ENCODE measurements around the gene IHH.

Gene IHH

DNA sequence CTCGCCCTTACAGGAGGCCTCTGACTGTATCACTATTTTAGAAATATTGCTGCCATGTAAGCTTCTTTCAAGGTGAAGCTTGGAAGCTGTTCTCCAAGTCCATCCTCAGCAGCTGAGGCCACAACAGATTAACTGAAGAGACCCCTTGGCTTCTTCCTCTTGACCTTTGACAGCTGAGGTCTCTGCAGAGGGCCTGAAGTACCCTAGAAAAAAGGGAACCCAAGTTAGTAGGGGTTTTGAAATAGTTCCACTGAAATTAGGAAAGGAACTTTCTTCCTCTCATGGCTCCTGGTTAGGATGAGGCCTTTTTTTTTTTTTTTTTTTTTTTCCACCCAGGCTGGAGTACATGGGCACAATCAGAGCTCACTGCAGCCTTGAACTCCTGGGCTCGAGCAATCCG, 15.5 kb upstream of the IHH start:
- DNase-seq (ENCODE audit: low read depth in 2 of 2) = no peak

DNA sequence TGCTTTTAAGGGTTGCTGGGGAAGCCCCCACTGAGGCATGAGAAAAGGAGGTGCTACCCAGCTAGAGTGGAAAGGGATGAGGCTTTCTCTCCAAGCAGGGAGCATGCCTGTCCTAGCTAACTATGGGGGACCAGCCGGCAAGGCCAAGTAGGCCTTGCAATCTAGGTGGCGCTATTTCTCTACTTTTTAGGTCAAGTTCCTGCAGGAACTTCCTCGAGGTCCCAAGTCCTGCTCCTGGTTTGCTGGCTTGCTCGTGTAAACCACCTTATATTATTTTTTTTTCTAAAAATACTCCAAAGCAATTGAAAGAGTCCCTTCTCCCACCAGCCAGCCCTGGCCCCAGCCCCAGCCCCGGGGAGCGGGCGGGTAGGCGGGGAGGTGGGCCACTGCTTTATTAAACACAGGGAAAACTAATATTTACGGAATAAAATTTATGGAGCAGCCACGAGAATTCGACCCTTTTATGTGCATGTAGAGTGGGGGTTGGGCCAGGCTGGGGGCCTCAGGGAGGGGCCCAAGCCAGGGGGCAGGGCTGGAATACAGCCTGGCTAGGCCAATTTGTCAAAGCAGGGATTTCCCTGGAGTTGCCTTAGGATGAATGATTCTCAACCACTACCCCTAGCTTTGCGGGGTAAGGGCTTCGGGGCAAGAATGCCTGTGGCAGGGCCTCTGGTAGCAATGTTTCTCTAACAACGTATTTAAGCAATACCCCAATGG, 12.8 kb upstream of the IHH start:
- no peak for DNase-seq (ENCODE audit: low read depth in 2 of 2)

DNA sequence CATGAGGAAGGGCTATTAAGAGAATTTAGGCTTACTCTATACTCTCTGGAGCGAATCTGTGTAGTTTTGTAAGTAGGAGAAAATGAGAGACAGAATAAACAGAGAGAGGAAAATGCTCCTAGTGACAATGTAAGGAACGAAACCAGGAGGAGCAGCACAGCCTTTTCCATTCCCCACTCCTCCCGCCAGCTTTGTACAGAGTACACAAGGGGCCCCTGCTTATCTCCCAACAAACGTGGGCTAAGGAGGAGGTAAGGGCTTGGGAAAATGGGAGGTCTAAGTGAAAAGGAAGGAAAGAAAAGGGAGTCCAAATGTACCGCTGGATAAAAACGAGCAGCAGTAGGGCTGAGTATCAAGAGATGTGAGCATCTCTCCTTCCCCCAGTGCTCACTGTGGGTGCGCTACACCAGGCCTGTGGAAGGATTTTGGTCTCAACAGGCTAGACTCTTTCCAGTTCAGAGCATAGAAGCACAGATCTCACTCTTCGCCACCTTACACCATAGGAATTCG, 12.1 kb upstream of the IHH start:
- no peak for DNase-seq (ENCODE audit: low read depth in 2 of 2)

DNA sequence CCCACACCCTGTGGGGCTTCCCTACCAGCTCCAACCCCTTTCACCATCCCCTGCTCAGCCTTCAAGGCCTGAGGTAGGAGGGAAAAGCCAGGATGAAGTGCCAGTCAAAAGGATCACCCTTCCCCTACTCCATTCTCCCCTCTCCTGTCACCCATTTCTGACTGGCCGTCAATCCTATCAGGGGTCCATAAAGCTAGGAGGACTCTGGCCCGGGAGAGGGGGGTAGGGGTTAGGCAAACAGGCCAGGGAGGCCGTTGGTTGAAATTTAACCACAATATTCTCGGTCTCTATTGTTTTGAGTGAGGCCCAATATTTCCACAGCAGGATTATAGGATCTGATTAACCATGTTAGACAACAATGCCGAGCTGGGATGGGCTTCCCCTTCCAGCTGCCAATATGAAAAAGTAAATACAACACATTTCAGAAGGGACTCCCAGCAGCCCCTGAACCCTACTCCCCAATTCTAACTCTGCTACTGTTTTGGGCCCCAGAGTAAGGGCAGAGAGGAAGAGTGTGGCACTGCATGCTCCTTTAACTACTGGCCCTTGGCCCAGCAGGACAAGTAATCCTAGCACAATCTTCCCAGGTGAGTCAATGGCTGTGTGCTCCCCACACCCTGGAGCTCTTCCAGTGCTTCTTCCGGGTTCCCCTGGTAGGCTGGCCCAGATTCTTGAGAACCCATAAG, 10.6 kb upstream of the IHH start:
- no peak for DNase-seq (ENCODE audit: low read depth in 2 of 2)

DNA sequence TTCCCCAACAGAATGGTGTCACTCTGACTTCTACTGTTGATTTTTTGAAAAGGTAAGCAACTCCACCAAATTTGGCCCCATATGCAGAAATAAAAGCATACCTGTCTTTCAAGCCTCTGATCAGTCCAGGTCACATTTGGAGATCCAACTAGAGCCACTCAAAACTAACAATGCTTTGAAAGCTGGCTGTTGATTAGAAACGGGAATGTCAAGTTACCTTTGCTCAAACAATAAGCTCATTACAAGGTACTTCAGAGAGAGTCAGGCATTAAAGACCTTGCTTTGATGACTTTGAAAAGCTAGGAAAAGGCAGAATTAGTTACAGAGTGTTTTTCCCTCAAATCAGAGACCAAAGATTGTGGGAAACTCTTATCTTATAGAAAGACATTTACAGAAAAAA, 4.8 kb upstream of the IHH start:
- no peak for DNase-seq (ENCODE audit: low read depth in 2 of 2)

DNA sequence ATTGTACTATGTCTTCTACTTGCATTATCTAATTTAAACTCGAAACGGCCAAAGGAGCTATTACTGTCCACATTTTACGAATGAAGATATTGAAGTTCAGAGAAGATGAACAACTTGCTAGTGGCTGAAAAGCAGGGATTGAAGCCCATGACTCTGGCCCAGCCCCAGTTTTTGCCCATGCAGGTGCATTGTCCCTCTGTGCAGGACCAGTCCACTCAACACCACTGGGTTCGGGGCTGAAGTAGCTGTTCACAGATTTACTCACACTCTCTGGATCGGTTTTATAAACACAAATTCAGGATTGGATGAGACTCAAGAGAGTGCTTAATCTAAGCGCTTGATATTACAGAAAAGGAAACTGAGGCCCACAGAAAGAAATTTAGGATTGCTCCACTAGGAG, 1.4 kb upstream of the IHH start:
- no peak for DNase-seq (ENCODE audit: low read depth in 2 of 2)

DNA sequence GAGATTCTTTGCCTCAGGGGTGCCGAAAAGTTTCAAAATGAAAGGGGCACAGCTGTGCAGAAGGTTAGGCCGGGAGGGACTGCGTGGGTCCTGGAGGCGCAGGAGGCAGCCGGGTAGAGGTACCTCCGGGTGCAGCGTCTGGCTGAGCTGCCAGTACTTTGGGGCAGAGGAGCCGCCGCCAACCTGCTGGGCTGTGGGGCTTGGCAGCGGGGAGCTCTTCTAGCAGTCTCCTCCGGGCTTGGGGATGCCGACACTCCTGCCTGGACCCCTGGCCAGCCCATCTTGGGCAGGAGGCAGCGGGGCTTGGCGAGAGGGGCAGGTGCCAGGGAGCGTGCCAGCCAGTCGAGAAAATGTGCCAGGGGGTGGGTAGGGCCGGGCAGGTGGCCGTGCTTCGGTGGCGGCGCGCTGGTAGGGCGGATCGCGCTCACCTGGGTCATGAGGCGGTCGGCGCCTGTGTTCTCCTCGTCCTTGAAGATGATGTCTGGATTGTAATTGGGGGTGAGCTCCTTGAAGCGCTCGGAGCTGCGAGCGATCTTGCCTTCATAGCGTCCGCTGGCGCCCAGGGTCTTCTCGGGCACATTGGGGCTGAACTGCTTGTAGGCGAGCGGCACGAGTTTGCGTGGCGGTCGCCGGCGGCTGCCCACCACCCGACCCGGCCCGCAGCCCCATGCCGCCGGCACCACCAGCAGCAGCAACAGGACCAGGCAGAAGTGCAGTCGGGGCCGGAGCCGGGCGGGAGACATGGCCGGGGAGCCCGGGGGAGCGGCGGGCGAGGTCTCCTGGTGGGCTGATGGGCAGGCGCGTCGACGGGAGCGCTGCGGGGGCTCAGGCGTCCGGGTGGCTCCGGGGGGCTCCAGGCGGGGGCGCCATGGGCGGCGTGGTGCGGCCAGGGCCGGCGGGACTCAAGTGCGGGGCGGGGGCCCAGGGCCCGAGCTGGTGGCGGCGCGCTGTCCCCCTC, 717 bp downstream of the IHH start:
- no peak for DNase-seq (ENCODE audit: low read depth in 2 of 2)

DNA sequence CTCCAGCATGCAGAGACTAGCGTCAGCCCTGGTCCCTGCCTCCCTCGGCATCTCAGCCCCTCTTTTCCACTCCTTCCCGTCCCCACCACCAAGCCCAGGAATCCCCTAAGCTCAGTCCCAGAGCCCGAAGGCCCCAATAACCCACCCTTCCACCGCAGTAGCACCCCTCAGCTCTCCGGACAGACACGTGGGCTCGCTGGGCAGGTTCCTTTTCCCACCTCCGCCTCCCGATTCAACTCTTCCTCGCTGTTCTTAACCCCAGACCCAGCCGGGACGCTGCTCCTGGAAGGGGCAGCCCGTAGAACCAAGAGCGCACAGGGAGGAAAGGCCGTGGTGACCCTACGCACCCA, 1.4 kb downstream of the IHH start:
- DNase-seq (ENCODE audit: low read depth in 2 of 2) = no peak

DNA sequence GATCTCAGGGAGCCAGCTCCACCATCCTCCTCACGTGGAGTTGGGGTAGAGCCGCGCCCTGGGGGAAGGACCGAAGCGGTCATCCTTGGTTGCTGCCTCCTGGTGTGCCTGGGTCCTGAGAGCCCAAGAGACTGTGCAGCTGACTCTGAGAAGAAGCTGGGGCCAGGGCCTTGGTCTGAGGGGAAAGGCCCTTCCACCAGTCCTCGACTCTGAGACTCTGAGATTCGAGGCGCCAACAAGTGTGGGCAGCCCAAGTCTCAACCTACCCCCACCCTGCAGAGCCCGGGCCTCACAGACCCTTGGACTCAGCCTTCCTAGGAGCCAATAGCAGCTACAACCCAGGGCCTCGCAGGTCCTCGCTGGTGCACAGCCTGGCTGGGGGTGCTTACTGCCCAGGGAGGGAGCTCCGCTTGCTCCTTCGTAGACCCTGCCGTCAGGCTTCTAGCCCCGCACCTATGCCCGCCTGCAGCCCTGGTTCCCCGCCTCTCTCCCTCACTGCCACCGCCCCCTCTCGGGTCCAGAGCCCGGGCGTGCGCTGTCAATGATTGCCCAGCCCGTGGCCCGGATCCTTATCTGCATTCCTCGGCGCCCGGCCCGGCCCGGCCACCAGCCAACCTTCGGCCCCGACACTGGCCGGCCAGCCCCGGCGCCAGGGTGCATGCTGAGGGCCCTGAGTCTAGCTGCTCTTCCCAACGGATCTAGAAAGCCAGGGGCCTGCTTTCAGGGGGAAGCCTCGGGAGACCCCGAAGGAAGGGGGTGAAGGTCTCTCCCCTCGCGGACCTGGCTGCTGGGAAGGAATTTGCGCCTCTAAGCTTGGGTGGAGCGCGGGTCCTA, 2.0 kb downstream of the IHH start:
- DNase-seq (ENCODE audit: low read depth in 2 of 2) = no peak

DNA sequence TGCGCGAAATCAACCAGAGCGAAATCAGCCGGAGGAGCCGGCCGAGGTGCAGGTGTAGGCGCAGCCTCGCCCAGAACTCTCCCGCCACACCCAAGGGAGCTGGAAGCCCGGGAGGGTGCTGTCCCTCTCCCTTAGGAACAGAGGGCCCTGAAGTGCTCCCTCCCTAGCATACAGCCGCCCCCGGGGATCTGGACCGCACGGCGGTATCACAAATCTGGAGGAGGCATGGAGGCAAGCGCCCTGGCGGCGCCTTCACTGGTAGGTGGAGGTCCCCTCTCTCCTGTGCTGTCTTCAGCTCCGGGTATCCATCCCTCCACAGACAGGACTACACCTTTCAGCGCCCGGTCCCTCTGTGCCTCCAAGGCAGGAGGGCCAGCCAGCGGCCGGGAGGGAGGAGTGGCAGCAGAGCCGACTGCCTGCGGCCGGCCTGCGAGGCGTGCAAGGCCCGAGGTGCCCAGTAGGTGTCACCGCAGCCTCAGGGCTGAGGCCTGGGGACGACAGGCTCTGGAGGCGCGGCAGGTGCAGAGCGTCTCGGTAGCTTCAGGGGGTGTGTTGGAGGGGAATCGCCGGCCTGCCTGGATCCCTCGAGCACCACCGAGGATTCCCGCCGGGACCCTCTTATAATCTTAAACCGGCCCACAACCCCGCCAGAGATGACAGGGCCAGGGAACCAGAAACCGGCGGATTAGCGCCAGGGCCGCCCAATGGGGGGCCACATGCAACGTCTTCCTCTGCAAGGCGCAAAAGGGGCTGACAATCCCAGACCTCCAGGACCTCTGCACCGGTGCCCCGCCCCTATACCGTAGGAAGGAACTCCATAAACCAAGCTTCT, 2.8 kb downstream of the IHH start:
- DNase-seq (ENCODE audit: low read depth in 2 of 2) = peak; percentile 50 to 53

DNA sequence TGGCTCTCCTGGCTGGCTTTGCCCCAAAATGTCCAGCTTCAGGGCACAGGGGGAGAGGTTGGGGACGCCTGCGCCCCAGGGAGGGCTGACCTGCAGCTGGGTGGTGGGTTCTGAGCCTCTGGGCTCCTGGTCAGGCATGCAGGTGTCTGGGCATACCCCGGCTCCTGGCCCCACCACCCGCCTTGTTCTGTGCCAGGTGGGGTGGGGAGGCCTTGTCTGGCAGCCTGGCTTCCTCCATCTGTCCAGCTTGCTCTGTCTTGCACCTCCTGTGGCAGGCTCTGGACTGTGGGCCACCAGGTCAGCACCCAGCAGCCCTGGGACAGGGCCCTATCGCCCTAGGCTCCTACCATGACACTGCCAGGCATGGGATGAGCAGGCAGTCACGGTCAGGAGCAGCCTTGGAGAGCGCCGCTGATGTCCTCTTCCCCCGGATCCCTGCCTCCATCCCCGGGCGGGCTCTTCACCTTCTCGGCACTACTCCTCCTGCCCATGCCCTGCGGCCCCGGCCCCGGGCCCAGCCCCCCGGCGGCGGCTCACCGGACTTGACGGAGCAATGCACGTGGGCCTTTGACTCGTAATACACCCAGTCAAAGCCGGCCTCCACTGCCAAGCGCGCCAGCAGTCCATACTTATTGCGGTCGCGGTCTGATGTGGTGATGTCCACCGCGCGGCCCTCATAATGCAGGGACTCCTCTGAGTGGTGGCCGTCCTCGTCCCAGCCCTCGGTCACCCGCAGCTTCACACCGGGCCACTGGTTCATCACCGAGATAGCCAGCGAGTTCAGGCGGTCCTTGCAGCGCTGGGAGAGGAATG, 3.6 kb downstream of the IHH start:
- DNase-seq (ENCODE audit: low read depth in 2 of 2) = no peak

DNA sequence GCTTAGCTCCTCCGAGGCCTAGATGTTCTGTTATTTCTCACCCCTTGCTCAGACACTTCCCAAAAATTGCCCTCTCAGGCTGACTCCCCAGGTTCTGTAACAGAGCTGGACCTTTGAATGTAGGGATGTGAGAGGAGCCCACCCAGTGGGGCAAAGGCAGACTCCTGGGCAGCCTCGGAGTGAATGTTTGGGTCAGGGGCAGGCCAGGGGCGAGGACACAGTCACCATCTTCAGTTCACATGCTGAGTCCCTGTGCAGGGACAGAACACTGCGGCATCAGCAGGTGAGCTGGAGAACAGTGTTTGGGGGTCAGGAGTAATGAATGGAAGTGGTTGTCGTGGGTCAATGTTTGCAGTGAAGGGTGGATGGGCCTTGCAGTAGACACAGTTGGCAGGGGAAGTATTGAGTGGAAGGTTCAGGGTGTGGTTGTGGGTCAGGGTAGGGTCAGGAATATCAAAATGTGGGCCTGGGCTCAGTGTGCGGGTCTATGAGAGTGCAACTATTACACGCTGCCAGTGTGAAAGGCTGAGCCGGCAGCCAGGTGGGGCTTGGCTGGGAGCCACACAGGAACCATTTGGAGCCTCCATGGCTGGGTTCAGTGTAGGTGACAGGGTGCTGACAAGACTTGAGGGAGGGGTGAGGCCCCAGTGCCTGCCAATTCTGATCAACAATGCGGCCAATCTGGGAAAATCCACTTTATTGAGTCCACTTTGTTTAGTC, 4.4 kb downstream of the IHH start:
- DNase-seq (ENCODE audit: low read depth in 2 of 2) = no peak

DNA sequence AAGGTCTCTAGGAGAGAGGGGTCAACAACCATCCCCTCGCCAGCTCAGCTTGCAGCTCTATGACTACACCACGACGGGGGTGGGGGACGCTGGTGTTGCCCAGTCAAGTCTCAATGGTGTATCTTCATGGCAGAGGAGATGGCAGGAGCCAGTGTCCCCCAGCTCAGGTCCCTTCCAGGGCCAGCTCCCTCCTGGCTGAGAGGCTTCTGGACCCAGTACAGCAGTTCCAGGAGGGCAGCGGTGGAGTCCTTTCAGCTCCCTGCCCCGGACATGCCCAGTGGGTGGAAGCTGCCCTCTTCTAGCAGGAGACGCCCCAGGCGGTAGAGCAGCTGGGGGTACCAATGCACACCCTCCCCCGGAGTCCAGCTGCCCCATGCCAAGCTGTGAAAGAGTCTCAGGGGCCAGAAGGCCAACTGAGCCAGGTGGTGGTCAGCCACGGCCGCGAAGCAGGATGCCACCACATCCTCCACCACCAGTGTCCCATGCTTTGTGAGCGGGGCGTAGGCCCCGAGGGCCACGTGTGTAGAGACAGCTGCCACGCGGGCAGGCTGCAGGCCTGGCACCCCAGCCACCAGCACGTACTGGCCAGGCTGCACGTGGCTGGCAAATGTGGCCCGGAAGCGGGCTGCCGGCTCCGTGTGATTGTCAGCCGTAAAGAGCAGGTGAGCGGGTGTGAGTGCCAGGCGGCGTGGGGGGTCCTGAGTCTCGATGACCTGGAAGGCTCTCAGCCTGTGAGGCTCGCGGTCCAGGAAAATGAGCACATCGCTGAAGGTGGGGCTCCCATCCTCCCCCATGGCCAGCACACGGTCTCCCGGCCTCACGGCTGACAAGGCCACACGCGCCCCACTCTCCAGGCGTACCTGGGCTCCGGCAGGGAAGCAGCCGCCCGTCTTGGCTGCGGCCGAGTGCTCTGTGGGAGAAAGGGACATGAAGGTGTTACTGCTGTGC, 5.5 kb downstream of the IHH start:
- no peak for DNase-seq (ENCODE audit: low read depth in 2 of 2)

DNA sequence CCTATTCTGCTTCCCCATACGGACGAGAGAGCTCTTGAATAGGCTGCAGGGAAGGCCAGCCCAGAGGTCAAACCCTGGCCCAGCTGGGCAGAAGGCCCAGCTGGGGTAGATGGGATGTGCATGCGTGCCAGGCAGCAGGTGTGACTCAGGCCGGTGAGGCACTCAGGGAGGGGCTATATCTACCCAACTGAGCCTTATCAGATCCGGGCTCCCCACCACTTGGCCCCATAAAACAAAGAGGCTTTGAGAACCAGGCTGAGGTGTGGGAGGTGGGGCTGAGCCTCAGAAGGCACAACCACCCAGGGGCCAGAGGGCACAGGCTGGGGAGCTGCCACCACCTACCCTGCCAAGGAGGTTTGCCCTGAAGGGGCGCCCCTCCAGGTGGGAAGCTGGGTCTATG, 11.4 kb downstream of the IHH start:
- no peak for DNase-seq (ENCODE audit: low read depth in 2 of 2)

DNA sequence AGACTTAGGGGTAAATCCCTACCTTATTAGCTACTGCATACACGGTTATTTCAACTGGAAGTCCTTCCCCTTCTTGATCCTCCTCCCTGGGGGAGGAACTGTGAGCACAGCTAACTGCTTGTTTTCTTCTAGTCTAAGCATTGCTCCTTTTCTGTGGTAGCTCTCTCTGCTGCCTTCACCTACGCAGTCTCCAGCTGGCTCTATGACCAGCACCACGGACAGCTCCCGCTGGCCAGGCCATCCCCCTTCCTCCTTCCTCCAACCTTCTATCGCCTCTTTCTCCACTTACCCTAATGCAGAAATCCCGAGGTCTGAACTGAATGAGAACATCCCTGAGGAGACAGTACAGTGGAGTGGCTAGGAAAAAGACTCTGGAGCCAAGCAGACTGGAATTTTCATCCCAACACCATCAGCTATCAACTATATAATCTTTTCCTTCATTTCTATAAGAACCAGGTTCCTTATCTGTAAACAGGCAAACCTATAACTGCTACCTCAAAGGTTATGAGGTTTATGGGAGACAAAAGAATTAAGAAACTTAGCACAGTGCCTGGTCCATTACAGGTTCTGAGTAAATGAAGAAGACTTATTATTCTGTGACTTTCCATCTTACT, 14.7 kb downstream of the IHH start:
- no peak for DNase-seq (ENCODE audit: low read depth in 2 of 2)

DNA sequence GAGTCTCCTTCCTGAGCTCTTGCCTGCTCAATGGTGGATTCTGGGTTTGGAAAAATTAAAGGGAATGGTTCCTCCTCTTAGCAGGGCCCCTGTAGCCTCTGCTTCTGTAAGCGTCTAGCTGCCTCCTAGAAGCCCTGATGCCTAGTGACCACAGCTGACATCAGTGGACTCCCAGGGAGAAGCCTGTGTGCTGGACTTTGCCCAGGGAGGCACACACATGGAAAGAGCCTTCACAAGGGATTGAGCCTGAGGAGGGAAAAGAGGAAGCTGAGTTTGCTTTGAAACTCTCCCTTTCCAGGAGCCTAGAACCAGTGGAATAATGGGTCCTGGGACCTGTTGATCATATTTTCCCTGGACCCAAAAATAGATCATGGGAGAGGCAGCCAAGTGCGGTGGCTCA, 18.0 kb downstream of the IHH start:
- DNase-seq (ENCODE audit: low read depth in 2 of 2) = no peak

DNA sequence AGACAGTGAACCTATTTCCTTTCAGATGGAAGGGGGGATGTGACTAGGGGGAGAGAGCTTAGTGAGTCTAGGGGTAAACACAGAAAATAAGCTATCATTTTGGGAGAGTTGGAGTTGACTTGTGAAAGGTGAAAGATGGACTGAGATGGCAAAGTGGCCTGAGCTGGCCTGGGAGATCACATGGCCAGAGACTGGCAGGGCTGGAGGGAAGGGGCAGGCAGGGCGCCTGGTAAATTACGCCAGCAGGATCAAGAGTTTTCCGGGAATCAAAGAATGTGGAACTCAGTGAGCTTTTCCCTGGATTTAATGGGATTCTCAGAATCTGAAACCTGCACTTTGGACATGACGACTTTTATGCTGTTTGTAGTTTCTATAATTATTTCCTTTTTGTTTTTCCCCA, 18.6 kb downstream of the IHH start:
- no peak for DNase-seq (ENCODE audit: low read depth in 2 of 2)

DNA sequence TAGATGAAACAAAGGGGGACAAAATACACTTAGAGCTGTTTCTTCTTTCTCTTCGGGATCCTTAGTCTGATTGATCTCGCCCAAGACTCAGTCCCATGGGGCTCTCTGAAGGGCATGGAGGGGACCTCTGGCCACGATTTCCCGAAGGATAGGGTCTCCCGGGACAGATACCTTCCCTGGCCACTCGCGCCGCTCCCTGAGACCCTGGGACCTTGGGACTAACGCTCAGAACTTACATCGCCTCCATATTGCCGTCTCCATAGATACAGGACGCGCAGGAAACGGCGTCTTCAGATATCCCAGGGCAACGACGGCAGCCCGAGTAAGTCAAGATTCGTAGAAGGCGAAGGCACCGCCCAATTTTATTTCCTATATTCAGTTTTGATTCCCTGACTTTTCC, 19.5 kb downstream of the IHH start, which contains the start of gene CFAP65:
TSS of gene CFAP65 (minus strand) at position 265 of the 400 bp plus-strand sequence. CDS start 2,468 bp downstream, outside the sequence.
- DNase-seq (ENCODE audit: low read depth in 2 of 2) = no peak
